SK-N-DZ (cell line): Measurements from ENCODE around the gene FAM118A.

Source experiments
- DNase-seq: peaks from one replicate; pipeline ENCODE4 v3.0.0-alpha.2; 2015; ENCODE audit warnings: low spot score

FAM118A gene

DNA sequence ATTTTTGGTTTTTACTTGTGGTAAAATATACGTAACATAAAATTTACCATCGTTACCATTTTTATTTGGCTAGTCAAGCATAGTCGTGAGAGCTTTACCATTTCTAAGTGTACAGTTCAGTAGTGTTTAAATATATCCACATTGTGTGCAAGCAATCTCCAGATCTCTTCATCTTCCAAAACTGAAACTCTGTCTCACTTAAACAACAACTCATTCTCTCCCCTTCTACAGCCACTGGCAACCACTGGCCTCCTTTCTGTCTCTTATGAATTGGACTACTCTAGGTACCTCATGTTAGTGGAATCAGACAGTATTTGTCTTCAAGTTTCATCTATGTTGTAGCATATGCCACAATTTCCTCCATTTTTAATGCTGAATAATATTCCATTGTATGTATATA is 66.3 kb downstream of the FAM118A start:
- no peak for DNase-seq

DNA sequence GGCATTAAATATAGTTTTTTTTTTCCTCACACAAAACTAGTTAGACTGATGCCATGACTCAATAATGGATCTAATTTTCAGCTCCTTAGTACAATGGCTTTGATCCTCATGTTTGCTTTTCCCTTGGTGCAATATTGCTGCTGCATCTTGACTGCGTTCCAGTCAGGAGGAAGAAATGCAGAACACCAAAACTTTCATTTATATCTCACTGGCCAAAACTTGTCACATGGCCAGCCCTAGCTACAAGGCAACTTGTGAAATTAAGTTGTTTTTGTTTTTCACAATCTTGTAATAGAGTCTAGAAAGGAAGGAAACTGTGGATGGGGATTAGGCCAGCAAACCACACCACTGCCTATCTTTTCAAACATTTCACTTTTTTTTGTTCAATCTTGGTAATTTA is 67.0 kb downstream of the FAM118A start:
- DNase-seq, result no peak

GRCh38 chr22:45381348-45381747 is 71.6 kb downstream of the FAM118A start:
- DNase-seq, result no peak

DNA sequence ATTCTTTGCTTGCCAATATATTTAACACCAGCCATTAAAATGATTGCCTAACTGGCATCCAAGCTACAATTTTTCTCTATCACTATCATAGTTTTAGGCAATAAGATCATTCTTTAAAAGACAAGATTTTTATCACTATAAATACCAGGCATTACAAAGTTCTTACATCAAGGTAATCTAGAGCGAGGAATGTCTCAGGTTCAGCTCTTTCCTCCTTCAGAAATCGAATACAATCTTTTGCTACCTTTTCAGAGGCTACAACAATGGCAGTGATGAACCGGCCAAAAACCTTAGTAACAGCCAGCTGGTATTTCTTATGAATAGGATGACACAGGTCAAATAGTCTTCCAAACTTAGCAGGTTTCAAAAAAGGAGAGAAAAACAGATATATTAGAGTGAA is 79.8 kb downstream of the FAM118A start:
- DNase-seq, result no peak
